AG04450 (cell line): ENCODE results near the gene ITIH5. TPM values are rescaled to one million over a fixed set of nuclear protein-coding genes. Genes with fewer than 3 reads are reported as not detected.

Experiments
- CTCF ChIA-PET: fragments of 300-600, 350-600 bp; formaldehyde crosslinking; extraction: SDS; loops from one replicate; lab custom pipeline; 2022; ENCODE audit warnings: antibody characterized with exemption, inconsistent platforms; lab: Charles Lee
- POLR2A ChIA-PET: fragments of 350-600 bp; formaldehyde crosslinking; extraction: SDS; loops from one replicate; lab custom pipeline; 2021; ENCODE audit warnings: antibody characterized with exemption, inconsistent platforms; lab: Yijun Ruan, JAX
- DNase-seq: peaks from one replicate; pipeline ENCODE4 v3.0.0-alpha.2; 2011; ENCODE audit warnings: low read depth, low spot score
- H3K27ac ChIP-seq: one replicate; pipeline ENCODE4 v1.5.1; 2012; ENCODE audit warnings: low read depth, low read length, control low read depth
- H3K27me3 ChIP-seq: one replicate; pipeline ENCODE4 v1.6.0; 2012; ENCODE audit warnings: low read length; ENCODE audit not compliant: control insufficient read depth, insufficient read depth
- H3K4me3 ChIP-seq: 2 replicates; pipeline ENCODE4 v1.5.1; 2011; ENCODE audit warnings: mild to moderate bottlenecking, low read depth, low read length, control low read depth
- H3K9me3 ChIP-seq: 2 replicates; pipeline ENCODE4 v1.5.1; 2012; ENCODE audit warnings: low read length; ENCODE audit not compliant: control insufficient read depth, insufficient read depth
- CTCF ChIP-seq: IDR thresholded peaks from 2 replicates; pipeline ENCODE4 v1.5.1; 2011; ENCODE audit warnings: low read depth, low read length, control low read depth, inconsistent platforms
- polyA plus RNA-seq: library from polyadenylated mRNA; depleted of rRNA; stranded (reverse); fragments of >200 nt; gene quantifications from 2 replicates; pipeline ENCODE4 v1.2.3, GENCODE V29; 2011

Gene ITIH5
- polyA plus RNA-seq, 1 experiment, result 0.11 TPM

- no peak for TF ChIP-seq CTCF
- no peak for DNase-seq
- CTCF ChIA-PET, result no interaction called here
- Histone ChIP-seq H3K27ac (no peak overlapping the region), H3K4me3 (no peak overlapping the region), H3K9me3 (peaks cover 7% of the 10 kb centered on the region; the same call in 1 of the 2 replicates), H3K27me3 (no peaks in the 10 kb centered on the region)
- POLR2A ChIA-PET, result no interaction called here
Measured at GRCh38 chr10:7565871-7566270, 100.9 kb downstream of the ITIH5 start.

GRCh38 chr10:7563770-7564169, 103.0 kb downstream of the ITIH5 start:
- ChIA-PET POLR2A (no interaction called here), CTCF (interaction anchor here (1.2 kb wide), 1 partner anchor 38 kb away, joined by 5 read pairs; no protein-coding TSS in a partner anchor)
- Histone ChIP-seq H3K27me3 (no peaks in the 10 kb centered on the region), H3K4me3 (no peak overlapping the region), H3K9me3 (peaks cover 7% of the 10 kb centered on the region; the same call in 1 of the 2 replicates), H3K27ac (no peak overlapping the region)
- DNase-seq, result no peak
- TF ChIP-seq CTCF, result no peak

- no peak overlapping the region for H3K27ac ChIP-seq
- peaks cover 7% of the 10 kb centered on the region; the same call in 1 of the 2 replicates for H3K9me3 ChIP-seq
- ChIA-PET POLR2A (no interaction called here), CTCF (interaction anchor here (1.2 kb wide), 1 partner anchor 38 kb away, joined by 5 read pairs; no protein-coding TSS in a partner anchor)
- H3K4me3 ChIP-seq, result no peak overlapping the region
- no peak for TF ChIP-seq CTCF
- peak; percentile 20 for DNase-seq
- H3K27me3 ChIP-seq, result no peaks in the 10 kb centered on the region
Measured at GRCh38 chr10:7563368-7563767, 103.4 kb downstream of the ITIH5 start.

GRCh38 chr10:7561985-7562384, 104.8 kb downstream of the ITIH5 start:
- Histone ChIP-seq H3K27ac (no peak overlapping the region), H3K27me3 (no peaks in the 10 kb centered on the region), H3K9me3 (peaks cover 7% of the 10 kb centered on the region; the same call in 1 of the 2 replicates), H3K4me3 (no peak overlapping the region)
- ChIA-PET CTCF (no interaction called here), POLR2A (no interaction called here)
- DNase-seq, result no peak
- TF ChIP-seq CTCF, result no peak

GRCh38 chr10:7561216-7561893, 105.4 kb downstream of the ITIH5 start:
- CTCF ChIA-PET, result no interaction called here
- POLR2A ChIA-PET, result interaction anchor here (0.7 kb wide), 1 partner anchor 449 kb away, joined by 4 read pairs; no protein-coding TSS in a partner anchor

More at GRCh38 chr10:7561216-7561893, 105.4 kb downstream of the ITIH5 start:
- H3K9me3 ChIP-seq, result peaks cover 7% of the 10 kb centered on the region; the same call in 1 of the 2 replicates
- no peak for TF ChIP-seq CTCF
- no peak for DNase-seq
- no peaks in the 10 kb centered on the region for H3K27me3 ChIP-seq
- H3K4me3 ChIP-seq, result no peak overlapping the region
- peak overlapping the region; percentile 11 for H3K27ac ChIP-seq
